T47D (cell line): ENCODE data around the gene KCNQ2.

Experiments
- DNase-seq, 2 experiments: peaks; one replicate each; pipeline versions ENCODE4 v3.0.0 to v3.0.0-alpha.2; 2011 to 2012; ENCODE audit warnings: low read depth in 1 of 2, low spot score in 1 of 2
- JUND ChIP-seq: IDR thresholded peaks from 2 replicates; pipeline ENCODE4 v1.6.1; 2012; ENCODE audit warnings: low read depth
- in situ Hi-C: cut with HindIII; loops from 2 replicates; pipeline ENCODE4 v1.10.0; 2016; ENCODE audit warnings: low sequenced_read_pairs, low pct_unique_long_range_greater_than_20kb

KCNQ2 gene

GRCh38 chr20:63356931-63357879, 115.2 kb downstream of the KCNQ2 start:
- DNase-seq = no peak
- in situ Hi-C loops = no loop called here
- TF ChIP-seq JUND = no peak

- no peak for TF ChIP-seq JUND
- no peak for DNase-seq
- in situ Hi-C loops = no loop called here
These were observed 115.9 kb downstream of the KCNQ2 start for GRCh38 chr20:63356511-63356910.

- no peak for TF ChIP-seq JUND
- in situ Hi-C loops = no loop called here
These were observed 116.6 kb downstream of the KCNQ2 start for GRCh38 chr20:63355781-63356295.

GRCh38 chr20:63354636-63355350, 117.7 kb downstream of the KCNQ2 start:
- in situ Hi-C loops = no loop called here
- DNase-seq = no peak
- TF ChIP-seq JUND = no peak

More at GRCh38 chr20:63355781-63356295, 116.6 kb downstream of the KCNQ2 start:
- DNase-seq = no peak

- no peak for DNase-seq
- no peak for TF ChIP-seq JUND
- in situ Hi-C loops = no loop called here
These were observed 119.6 kb downstream of the KCNQ2 start for GRCh38 chr20:63352811-63353221.

- no peak for DNase-seq
- no peak for TF ChIP-seq JUND
- in situ Hi-C loops = no loop called here
These were observed 120.5 kb downstream of the KCNQ2 start for GRCh38 chr20:63351811-63352591.

GRCh38 chr20:63351326-63351700, 121.1 kb downstream of the KCNQ2 start:
- DNase-seq = no peak
- TF ChIP-seq JUND = no peak
- in situ Hi-C loops = no loop called here

- in situ Hi-C loops = no loop called here
- DNase-seq = no peak
- TF ChIP-seq JUND = no peak
These were observed 121.7 kb downstream of the KCNQ2 start for GRCh38 chr20:63350597-63351325.
